Measurements from ENCODE around the gene PEAK3.
A peak's percentile ranks its signal among the peaks of the same experiment; 100 is the strongest.

The PEAK3 gene

DNA sequence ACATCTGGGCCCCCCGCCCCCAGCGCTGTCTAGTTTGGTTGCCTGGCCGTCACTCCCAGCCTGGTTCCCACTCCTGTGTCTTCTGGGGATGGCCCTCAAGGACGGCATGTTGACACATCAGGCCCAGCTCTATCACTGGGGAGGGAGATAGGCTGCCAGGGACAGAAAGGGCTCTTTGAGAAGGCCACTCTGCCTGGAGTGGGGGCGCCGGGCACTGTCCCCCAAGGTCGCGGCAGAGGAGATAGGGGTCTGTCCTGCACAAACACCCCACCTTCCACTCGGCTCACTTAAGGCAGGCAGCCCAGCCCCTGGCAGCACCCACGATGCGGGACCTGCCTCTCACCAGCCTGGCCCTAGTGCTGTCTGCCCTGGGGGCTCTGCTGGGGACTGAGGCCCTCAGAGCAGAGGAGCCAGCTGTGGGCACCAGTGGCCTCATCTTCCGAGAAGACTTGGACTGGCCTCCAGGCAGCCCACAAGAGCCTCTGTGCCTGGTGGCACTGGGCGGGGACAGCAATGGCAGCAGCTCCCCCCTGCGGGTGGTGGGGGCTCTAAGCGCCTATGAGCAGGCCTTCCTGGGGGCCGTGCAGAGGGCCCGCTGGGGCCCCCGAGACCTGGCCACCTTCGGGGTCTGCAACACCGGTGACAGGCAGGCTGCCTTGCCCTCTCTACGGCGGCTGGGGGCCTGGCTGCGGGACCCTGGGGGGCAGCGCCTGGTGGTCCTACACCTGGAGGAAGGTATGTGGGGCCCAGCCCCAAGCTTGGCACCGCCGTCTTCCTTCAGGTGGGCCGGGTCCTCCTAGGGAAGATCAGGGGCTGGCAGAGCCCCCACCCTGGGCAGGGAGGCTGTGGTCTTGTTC is 32.7 kb downstream of the PEAK3 start, which contains the start of gene AMH:
Gene AMH, plus strand, starts transcription at position 314 of the 857 bp plus-strand sequence. Its CDS starts 10 bp downstream, at position 324.
- DNase-seq, result no peak

DNA sequence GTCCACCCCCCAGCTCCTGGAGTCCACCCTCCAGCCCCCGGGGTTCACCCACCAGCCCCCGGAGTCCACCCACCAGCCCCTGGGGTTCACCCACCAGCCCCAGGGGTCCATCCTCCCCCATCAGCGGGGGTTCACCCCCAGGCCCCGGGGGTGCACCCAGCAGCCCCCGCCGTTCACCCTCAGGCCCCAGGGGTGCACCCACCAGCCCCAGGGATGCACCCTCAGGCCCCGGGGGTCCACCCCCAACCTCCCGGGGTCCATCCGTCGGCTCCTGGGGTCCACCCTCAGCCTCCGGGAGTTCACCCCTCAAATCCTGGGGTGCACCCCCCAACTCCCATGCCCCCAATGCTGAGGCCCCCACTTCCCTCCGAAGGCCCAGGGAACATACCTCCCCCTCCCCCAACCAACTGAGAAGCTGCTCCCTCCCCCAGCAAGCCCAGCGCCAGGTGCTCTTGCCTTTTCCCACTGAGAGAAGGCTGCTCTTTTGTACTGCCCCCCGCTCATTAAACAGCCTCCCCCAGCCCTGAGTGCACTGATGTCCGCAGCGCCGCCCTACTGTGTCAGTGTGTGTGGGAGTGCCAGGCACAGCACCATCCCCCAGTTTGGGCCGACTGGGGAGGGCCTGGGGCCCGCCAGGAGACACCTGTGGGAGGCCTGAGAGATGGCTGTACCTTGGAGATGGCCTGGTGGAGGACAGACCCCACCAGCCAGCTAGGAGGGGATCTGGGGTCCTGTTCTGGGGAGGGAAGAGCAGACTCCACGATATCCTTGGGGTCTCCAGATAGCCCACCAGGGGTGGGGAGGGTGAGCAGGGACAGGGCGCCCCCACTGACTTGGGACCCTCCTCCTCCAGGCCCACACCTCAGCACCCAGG is 33.6 kb downstream of the PEAK3 start:
- no peak for DNase-seq

DNA sequence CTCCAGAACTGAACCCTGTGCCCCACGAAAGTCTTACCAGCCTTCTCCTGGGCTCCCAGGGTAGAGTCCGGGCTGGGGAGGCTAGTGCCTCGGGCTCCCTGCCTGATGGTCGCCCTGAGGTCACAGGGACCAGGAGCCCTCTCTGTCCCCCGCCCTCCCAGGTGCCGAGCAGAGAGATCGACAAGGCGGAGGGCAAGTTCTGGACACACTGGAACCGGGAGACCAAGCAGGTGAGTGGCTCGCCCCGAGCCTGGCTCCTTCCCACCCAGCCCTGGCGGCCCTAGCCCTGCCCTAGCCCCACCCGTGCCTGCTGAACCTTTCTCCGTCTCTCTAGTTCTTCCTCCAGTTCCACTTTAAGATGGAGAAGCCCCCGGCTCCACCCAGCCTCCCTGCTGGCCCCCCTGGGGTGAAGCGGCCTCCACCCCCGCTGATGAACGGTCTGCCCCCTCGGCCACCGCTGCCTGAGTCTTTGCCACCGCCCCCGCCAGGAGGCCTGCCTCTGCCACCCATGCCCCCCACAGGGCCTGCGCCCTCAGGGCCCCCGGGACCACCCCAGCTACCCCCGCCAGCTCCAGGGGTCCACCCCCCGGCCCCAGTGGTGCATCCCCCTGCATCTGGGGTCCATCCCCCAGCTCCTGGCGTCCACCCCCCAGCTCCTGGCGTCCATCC is 34.4 kb downstream of the PEAK3 start:
- no peak for DNase-seq

DNA sequence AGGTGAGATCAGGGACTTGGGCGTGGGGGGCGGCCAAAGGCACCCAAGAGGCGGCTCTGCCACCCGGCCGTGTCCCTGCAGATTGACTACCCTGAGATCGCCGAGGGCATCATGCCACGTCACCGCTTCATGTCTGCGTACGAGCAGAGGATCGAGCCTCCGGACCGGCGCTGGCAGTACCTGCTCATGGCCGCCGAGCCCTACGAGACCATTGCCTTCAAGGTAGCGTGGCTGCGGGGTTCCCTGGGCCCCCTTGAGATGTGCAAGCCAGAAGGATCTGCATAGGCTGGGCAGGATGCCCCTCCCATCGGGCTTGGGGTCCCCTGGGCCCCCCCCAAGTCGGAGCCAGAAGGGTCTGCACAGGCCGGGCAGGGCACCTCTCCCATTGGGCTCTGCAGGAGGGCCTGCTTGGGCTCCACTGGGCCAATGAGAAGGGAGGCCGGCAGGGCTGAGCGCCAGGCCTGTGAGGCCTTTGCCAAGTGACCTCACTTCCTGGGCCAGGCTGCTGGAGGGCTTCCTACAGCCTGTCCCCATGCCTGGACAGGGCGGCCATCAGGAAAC is 35.1 kb downstream of the PEAK3 start:
- DNase-seq, result no peak

DNA sequence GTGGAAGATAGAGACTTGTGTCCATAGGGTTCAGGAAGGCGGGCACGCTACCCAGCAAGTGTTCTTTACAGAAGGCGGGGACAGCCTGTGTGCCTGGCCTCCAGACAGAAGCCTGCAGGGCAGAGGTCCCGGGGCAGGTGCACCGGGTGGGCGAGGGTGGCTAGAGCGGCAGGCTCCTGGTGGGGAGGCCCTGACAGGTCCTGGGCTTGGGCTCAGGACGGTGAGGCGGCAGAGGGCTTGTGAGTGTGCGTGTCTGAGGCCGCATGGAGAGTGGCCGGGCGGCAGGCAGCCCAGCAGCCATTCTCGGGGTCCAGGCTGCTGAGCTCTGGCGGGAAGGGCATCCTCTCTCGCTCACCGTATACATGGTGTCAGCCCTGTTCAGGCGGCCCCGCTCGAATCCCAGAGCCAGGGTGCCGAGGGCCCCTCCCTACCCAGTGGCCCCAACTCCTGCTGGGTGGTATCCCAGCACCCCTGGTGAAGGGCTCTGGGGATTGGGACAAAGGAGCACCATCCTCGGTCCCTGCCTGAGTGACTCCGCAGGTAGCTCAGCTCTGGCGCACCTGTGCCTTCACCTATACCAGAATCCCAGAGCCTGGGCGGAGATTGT is 35.9 kb downstream of the PEAK3 start:
- no peak for DNase-seq

DNA sequence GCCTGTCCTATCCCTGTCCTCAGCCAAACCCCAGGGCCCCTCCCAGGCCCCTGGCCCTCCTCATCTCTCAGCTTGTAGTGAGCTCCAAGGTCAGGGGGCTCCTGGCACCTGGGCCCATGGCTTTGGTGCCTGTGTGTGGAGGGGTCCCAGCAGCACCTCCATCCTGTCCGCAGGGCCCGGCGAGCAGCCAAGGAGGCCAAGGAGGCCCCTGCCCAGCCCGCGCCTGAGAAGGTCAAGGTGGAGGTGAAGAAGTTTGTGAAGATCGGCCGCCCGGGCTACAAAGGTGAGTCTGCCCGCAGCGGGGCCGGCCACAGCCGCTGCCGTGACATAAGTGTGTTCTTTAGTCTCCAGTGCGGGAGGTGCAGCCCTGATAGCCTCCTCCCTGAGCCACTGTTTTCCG is 36.7 kb downstream of the PEAK3 start:
- no peak for DNase-seq

DNA sequence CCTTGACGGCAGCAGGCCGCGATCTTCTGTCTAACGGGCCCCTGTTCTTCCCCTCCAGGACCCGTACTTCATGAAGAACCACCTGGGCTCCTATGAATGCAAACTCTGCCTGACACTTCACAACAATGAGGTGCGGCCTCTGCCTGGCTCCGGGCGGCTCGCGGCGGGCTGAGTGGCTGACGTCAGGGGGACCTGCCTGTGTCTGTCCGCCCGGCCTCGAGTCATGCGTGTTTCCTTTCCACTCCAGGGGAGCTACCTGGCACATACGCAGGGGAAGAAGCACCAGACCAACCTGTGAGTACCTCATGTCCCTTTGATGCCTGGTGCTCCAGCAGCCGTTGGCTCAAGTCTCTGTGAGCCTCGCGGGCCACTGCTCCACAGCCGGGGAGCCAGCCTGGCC is 37.5 kb downstream of the PEAK3 start:
- no peak for DNase-seq

DNA sequence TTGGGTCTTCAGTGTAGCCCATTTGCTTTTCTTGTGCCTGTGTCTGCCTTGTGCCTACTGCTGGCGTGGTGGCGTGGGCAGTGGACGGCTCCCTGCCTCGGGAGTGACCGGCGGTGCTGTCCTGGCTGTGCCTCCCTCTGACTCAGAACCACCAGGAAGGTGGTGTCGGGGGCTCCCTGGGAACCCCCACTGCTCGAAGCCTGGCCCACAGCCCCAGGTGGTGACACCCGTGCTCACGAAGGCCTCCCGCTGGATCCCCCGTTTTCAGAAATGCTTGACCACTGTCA is 37.9 kb downstream of the PEAK3 start:
- no peak for DNase-seq

DNA sequence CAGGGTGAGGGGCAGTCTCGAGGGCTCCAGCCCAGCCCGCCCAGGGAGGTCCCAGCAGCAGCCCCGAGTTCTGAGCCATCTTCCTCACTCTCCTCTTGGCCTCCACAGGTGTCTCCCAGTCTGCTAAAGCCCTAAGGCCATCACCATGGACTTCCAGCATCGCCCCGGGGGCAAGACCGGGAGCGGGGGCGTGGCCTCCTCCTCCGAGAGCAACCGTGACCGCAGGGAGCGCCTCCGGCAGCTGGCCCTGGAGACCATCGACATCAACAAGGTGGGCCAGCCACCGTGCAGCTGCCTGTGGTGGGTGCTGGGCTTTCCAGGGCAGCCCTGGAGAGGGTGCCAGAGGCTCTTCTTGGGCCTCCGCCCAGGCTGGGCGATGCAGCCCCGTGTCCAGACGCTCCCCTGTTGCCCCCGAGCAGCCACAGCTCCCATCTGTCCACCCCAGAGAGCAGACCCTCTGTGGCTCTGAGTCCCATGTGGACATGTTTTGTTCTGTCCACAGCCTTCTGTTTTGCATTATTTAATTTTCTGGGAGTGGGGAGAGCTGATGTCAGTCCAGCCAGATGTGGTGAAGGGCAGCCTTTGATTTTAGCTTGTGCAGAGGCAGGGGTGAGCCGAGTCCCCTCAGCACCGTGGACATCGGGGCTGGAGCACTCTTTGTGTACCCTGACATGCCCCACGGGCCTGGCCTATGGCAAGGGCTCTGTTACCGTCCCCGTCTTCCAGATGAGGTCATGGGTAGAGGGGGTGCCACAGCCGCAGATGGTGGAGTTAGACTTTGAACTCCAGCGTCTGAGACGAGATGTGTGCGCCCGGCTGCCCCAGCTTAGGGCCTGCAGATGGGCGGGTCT is 38.5 kb downstream of the PEAK3 start:
- DNase-seq, result no peak

DNA sequence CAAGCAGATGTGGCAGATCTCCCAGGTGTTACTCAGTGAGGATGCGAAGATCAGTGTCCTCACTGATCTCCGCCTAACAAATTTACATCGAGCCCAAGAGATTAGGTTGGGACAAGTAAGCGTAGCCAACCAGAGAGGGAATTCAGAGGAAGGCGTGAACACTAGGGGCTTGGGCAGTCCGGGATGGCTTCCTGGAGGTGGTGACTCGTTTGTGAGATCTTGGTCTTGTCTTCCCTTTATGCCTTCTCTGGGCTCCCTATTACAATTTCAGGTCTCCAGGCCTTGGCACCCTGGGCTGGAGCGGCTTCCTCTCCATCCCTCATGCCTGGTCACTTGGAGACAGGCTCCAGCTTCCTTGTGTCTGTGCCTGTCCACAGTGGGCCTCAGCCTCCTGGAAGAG is 39.2 kb downstream of the PEAK3 start:
- DNase-seq, result no peak

DNA sequence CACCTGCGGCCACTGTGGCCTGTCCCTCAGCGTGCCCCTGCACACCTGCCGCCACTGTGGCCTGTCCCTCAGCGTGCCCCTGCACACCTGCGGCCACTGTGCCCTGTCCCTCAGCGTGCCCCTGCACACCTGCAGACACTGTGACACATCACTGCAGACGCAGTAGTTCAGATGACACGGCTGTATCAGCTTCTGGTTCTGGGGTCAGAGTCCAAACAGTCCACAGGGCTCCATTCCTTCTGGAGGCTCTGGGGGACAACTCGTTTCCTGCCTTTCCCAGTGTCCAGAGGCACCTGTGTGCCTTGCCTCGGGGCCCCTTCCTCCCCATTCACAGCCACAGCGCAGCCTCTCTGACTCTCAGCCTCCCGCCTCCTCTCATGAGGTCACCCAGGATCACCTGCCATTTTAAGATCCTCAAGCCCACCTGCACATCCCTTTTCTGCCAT is 39.9 kb downstream of the PEAK3 start:
- no peak for DNase-seq

DNA sequence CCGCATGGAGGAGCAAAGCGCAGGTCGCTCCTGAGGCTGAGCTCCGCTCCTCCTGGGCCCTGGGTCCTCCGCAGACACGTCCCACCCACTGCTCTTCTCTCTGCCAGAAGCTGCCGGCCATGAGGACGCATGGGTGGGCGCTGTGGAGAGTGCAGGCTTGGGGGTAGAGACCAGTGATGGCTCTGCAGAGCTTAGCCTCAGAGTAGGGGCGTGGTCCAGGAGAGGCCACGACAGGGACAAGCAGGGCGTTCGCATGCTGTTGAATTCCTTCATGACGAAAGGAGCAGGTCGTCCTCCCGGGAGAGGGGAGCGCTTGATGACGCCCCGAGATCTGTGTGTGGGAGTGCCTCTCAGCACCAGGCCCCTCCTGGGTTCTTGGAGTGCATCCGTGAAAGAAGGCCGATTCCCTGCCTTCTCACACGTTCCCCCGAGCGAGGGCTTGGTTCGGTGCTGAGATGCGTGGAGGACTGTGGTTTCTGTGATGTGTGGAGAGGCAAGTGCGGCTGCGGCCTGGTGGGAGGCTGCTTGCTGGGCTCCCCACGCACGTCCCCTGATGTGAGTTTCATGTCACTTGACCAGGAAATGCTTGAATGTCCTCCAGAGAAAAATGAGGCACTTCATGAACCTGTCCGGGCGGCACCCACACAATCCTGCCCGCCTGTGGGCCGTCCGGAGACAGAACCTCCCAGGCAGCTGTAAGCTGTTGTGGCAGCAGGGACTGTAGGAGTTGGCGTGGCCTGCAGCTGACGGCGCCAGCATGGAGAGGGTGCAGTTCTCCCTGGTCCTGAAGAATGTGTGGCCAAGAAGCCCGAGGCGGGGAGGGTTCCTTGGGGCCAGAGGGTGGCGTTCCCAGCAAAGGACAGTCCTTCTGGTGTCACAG is 40.9 kb downstream of the PEAK3 start:
- DNase-seq, result no peak

DNA sequence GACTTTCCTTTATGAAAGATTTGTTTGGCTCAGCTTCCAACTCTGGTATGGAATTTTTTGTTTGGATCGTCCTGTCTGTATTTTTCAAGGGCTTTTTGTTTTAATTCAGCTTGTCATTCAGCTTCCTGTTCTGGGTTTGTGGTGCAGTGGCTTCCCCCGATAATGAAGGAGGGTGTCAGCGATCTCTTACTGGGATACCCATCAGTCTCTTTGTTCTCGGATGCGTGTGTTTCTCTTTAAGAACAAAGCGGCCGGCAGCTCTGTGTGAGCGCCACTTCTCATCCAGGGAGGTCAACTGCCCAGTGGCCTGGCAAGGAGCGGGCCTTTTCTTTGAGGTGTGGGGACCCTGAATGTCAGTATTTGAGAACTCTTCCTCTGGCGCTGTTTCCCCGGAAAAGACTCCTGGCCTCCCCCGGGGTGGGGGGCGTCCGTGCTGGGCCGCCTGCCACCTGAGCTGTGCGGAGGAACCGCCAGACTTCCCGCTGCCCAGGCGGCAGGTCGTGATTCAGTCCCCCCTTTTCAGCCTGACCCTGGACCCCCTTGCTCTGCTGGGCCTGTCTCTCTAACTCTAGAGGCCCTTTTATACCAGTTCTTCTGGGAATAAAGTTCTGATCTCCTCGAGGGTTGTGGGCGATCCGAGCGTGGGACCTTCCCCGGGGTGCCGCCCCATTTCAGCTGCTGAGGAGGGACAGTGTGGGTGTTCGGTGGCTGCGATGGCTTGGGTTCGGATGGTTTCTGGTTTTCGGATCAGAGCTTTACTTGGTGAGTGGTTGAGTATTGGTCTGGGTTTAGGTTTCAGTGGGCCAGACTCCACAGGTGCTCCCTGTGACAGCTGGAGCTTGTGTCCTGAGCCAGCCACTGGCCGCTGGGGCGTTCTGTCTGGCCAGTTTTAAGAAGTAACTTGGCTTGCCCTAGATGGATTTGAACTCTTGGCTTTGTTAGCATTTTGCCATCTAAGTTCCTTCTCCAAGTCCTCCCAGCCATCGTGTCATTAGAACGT is 41.9 kb downstream of the PEAK3 start:
- DNase-seq, result peak; percentile 74

DNA sequence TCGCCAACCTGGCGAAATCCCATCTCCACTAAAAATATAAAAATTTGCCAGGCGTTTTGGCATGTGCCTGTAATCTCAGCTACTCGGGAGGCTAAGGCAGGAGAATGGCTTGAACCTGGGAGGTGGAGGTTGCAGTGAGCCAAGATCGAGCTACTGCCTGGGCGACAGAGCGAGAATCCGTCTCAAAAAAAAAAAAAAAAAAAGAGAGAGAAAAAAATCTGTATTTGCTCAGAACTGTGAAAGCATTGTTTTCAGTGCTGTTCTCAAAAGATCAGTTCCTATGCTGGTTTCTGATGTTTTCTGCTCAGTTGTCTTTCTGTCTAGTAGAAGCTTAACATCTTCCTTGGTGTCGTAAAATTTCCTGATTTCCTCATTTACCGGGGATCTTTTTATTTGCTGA is 42.8 kb downstream of the PEAK3 start:
- DNase-seq, result no peak

DNA sequence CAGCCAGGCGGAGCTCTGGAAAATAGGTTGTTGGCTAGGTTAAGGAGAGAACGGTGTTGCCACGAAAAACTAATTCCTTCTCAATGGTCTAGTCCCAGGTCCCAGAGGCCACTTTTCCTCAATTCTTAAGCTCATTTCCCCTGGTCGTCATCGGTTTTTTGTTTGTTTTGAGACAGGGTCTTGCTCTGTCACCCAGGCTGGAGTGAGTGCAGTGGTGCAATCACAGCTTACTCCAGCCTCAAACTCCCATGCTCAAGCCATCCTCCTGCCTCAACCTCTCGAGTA is 44.2 kb downstream of the PEAK3 start:
- DNase-seq, result no peak

DNA sequence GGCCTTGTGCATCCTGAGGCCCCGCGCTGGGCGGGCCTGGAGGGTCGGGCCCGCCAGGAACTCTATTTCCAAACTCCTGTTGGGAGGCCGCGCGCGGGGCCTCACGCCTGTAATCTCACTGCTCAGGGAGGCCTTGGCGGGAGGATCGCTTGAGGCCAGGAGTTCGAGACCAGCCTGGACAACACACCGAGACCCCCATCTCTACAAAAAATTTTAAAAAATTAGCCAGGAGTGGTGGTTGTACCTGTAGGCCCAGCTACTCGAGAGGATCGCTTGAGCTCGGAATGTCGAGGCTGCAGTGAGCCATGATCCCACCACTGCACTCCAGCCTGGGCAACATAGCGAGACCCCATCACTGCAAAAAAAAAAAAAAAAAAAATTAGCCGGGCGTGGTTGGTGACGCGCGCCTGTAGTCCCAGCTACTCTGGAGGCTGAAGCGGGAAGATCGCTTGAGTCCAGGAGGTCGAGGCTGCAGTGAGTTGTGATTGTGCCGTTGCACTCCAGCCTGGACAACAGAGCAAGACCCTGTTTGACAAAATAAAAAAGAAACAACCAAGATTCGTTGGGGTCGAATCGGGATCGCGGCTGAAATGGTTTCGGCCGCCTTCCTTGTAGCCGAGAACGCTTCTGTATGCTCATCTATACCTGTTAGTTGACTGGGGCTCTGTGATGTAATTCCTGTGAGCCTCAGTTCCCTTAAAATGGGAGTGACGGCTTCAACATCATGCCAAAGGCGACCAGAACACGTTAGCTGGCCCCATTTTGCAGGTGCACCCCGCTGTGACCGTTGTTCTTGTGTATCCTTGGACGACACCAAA is 44.7 kb downstream of the PEAK3 start:
- DNase-seq, result no peak

DNA sequence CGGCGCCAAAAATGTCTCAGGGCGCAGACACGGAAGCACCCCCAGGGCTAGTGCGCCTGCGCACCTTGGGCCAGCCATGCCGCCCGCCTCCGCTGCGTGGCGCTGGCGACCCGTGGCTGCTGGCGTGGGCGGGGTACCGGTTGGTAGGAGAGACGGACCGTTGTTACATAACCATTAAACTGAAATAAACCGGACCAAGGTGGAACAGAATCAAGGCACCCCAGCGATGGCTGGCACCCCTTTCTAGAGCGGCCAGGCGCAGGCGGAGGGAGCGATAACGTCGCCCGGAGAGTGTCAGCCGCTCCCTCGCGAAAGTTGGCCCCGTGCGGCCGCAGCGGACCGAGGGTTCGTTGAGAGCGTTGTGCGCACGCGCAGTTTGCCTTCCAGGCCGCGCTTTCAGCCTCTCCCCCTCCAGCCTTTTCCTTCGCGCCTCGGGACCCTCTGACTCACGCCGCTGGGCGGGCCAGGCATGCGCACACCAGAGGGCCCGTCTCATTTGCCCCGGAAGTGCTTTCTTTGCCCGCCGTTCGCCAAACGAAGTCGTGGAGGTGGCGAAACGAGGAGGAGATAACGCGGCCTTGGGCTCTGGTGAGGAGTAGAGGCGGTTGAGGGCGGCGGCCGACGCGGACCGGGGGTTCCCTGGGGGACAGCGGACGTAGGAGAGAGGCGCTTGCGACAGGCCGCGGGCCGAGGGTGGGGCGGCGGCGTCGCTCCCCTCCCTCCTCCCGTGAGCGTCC is 45.5 kb downstream of the PEAK3 start, which contains the start of the genes PLEKHJ1 and SF3A2:
Gene PLEKHJ1, minus strand, starts transcription at position 16 of the 737 bp plus-strand sequence. CDS start 81 bp downstream, outside the sequence.
Gene SF3A2, plus strand, starts transcription at position 511 of the 737 bp plus-strand sequence. CDS start 6,595 bp downstream, outside the sequence.
- peak; percentile 99 for DNase-seq

DNA sequence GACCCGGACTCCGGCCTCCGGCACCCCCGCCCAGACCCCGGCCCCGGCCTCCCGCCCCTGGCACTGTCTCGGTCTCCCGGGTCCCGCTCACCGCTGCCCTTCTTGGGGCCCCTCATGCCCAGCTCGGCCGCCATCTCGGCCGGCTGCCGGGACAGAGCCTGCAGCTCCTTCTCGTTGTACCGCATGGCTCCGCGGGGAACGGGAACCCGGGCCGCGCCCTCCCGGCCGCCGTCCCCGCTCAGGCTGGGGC is 46.0 kb downstream of the PEAK3 start:
- DNase-seq, result no peak
